Prostate gland (tissue), 2 donors: ENCODE results near the gene AMBP. TPM values are rescaled to one million over a fixed set of nuclear protein-coding genes. Genes with fewer than 3 reads are reported as not detected.

ENCODE experiments used
- DNase-seq: peaks from one replicate; pipeline ENCODE4 v3.0.0-alpha.2; 2019; ENCODE audit warnings: low spot score
- H3K27ac ChIP-seq, 2 donors: fragments of 200-600 bp; sonication (generic); 2 replicates each; pipeline ENCODE4 v1.5.1; 2017 to 2019
- H3K27me3 ChIP-seq: fragments of 200-600 bp; sonication (generic); replicated peaks from 2 replicates; pipeline ENCODE4 v1.5.1; 2019; ENCODE audit not compliant: insufficient read depth
- H3K36me3 ChIP-seq, 2 donors: fragments of 200-600 bp; sonication (generic); 1 replicate in 1 of 2; 2 replicates in 1 of 2; pipeline versions ENCODE4 v1.5.1 to v1.8.1; 2017 to 2019
- H3K4me1 ChIP-seq: fragments of 200-600 bp; sonication (generic); replicated peaks from 2 replicates; pipeline ENCODE4 v1.5.1; 2019
- H3K4me3 ChIP-seq, 2 donors: fragments of 200-600 bp; sonication (generic); 2 replicates each; pipeline ENCODE4 v1.5.1; 2017 to 2019
- H3K9me3 ChIP-seq: fragments of 200-600 bp; sonication (generic); 2 replicates; pipeline ENCODE4 v1.5.1; 2017
- POLR2A ChIP-seq: fragments of 450-650 bp; IDR thresholded peaks from one replicate; pipeline ENCODE4 v1.6.1; 2016; ENCODE audit warnings: antibody characterized with exemption, mild to moderate bottlenecking
- POLR2AphosphoS5 ChIP-seq: sonication (generic); formaldehyde crosslinking; IDR thresholded peaks from one replicate; pipeline ENCODE4 v1.6.1; 2017; ENCODE audit warnings: antibody characterized with exemption
- WGBS: methylation state at CpG from one replicate; pipeline ENCODE4 v1.1.5; 2018; 5-methylcytosine and 5-hydroxymethylcytosine counted together
- intact Hi-C: fragments of 100-400 bp; cut with DNase I; formaldehyde crosslinking; loops from one replicate; pipeline ENCODE4 v1.14.2; 2022
- total RNA-seq, 2 donors: library from RNA; depleted of rRNA; stranded (reverse); fragments of >200 nt; gene quantifications; one replicate each; pipeline ENCODE4 v1.1.0, GENCODE V29; 2016
- TF ChIP-seq, protein P1 (sequence below), 4 experiments: fragments of 200-600 bp in 2 of 4; fragments of 450-650 bp in 2 of 4; sonication (generic) in 2 of 4; IDR thresholded peaks; 1 replicate in 3 of 4; 2 replicates in 1 of 4; pipeline ENCODE4 v1.5.1; 2016 to 2019; ENCODE audit warnings: antibody characterized with exemption in 4 of 4, mild to moderate bottlenecking in 2 of 4, moderate library complexity in 2 of 4

The AMBP gene
- total RNA-seq, 2 donors from 2014 or later = 0.23 to 1.5 TPM

DNA sequence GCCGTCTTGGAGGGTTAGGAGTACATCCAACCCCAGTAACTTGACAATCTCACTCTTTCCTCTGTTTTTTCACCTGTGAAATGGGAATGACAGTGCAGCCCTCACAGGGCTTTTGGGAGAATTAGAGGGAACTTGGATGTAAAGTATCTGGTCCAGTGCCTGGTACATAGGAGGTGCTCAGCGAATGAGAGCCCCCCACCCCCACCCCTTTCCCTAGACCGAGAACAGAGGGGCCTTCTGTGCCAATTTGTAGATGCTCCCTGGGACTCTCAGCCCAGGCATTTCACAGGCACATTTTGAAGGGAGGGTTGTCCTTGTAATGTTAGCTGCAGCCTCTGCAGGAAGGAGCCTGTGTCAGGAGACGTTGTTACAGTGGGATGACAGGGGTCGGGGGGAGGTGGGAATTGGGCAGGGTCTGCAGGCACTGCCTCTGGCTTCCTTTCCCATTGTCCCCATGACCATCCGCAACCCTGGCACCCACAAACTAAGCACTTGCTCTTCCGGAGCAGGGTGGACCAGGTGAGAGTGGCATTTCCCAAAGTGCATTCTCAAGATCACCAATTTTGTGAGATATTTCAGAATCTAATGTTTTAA is 47.0 kb downstream of the AMBP start:
- H3K27me3 ChIP-seq = no peaks in the 10 kb centered on the region
- no peaks in the 10 kb centered on the region for H3K4me1 ChIP-seq
- 91% methylated on average over 7 of the region's 7 CpGs for WGBS
- H3K4me3 ChIP-seq = no peak overlapping the region
- H3K27ac ChIP-seq = no peak overlapping the region
- TF ChIP-seq, protein P1, sequence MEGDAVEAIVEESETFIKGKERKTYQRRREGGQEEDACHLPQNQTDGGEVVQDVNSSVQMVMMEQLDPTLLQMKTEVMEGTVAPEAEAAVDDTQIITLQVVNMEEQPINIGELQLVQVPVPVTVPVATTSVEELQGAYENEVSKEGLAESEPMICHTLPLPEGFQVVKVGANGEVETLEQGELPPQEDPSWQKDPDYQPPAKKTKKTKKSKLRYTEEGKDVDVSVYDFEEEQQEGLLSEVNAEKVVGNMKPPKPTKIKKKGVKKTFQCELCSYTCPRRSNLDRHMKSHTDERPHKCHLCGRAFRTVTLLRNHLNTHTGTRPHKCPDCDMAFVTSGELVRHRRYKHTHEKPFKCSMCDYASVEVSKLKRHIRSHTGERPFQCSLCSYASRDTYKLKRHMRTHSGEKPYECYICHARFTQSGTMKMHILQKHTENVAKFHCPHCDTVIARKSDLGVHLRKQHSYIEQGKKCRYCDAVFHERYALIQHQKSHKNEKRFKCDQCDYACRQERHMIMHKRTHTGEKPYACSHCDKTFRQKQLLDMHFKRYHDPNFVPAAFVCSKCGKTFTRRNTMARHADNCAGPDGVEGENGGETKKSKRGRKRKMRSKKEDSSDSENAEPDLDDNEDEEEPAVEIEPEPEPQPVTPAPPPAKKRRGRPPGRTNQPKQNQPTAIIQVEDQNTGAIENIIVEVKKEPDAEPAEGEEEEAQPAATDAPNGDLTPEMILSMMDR (IDR thresholded peaks at IDR 0.05) = no peak
- TF ChIP-seq POLR2AphosphoS5 = no peak
- TF ChIP-seq POLR2A = no peak
- DNase-seq = no peak
- no peaks in the 10 kb centered on the region for H3K36me3 ChIP-seq
- intact Hi-C loops = loop anchor here (10.0 kb wide), 1 partner anchor 346 kb away; no protein-coding TSS in a partner anchor
- H3K9me3 ChIP-seq = no peaks in the 10 kb centered on the region

DNA sequence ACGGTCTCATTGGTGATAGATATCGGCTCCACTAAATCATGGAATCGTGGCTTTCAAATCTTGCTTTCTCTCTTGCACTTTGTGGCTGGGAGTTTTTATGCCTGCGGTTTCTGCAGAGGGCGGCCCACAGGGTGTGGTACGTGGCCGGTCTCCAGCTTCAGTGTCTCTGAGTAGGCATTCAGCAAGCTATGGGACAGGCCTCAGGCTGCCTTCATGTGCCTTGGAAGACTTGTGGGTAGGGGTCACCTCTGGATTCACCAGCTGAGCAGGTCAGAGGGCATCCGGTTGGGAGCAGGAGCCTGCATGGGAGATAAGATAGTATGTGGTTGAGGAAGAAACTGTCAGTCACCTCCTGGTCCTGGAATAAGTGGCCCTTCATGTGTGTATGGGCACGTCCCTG is 47.7 kb downstream of the AMBP start:
- H3K4me3 ChIP-seq = no peak overlapping the region
- no peak overlapping the region for H3K27ac ChIP-seq
- peak; percentile 2 for DNase-seq
- intact Hi-C loops = loop anchor here (10.0 kb wide), 1 partner anchor 346 kb away; no protein-coding TSS in a partner anchor
- WGBS = 95% methylated on average over 9 of the region's 9 CpGs
- H3K27me3 ChIP-seq = no peaks in the 10 kb centered on the region
- no peaks in the 10 kb centered on the region for H3K36me3 ChIP-seq
- H3K4me1 ChIP-seq = no peaks in the 10 kb centered on the region
- H3K9me3 ChIP-seq = no peaks in the 10 kb centered on the region
- no peak for TF ChIP-seq POLR2A
- TF ChIP-seq, protein P1 (IDR thresholded peaks at IDR 0.05) = no peak
- no peak for TF ChIP-seq POLR2AphosphoS5

DNA sequence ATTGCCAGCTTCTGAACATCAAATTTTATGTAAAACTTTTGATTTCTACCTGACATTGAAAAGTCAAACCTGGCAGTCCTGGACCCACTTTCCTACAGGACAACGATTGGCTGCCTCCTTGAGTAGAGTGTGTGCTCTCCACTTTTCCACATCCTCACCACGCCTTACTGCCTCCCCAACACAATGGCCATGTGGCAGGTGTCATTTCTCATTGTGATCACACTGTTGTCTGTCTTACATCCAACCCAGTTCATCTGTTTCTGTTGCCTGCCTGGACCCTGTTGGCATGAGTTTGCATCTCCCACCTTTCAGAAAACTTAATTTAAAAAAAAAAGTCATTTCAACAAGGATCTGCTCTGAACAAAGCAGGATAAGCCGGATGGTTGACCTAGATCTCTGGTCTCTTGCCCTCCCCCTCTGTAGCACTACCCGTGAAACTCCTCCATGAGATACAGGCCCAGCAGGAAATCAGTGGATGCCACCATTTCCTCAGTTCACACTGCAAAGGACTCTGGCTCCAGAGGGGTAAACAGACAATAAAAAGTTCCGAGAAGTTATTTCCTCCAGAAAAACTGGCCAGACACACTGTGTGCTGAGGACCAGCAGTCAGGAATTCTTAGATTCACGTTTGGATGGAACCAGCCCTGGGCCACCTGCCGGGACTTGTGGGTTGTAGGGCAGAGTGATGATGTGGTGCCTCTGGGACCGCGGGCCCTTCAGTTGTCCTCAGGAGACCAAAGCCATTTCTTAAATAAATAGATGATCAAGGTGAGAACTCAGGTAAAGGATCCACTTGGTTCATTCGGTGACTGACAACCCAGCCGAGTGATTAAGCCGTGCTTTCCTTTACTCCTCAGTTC is 48.6 kb downstream of the AMBP start:
- Histone ChIP-seq H3K4me1 (no peaks in the 10 kb centered on the region), H3K36me3 (no peaks in the 10 kb centered on the region), H3K4me3 (no peak overlapping the region), H3K9me3 (no peaks in the 10 kb centered on the region), H3K27me3 (no peaks in the 10 kb centered on the region), H3K27ac (no peak overlapping the region)
- WGBS = 82% methylated on average over 12 of the region's 12 CpGs
- DNase-seq = no peak
- intact Hi-C loops = loop anchor here (10.0 kb wide), 1 partner anchor 345 kb away; no protein-coding TSS in a partner anchor
- TF ChIP-seq, protein P1 (IDR thresholded peaks at IDR 0.05) = no peak
- TF ChIP-seq POLR2A (no peak), POLR2AphosphoS5 (no peak)

DNA sequence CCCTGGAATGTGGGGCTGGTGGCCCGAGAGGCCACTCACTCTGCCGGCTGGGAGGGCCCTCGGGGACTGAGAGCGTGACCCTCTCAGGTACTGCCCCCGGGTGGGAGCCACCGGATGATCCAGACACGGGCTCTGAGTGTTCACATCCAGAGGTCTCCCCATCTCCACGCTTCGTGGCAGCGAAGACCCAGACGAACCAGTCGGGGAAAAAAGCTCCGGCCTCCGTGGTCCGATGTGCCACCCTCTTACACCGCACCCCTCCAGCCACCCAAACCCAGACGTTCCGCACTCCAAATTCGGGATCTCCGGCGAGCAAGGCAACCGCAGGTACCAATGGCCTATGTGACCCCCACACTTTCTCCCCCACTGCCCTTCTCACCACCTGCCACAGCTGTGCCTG is 49.5 kb downstream of the AMBP start:
- WGBS = 96% methylated on average over 22 of the region's 22 CpGs
- Histone ChIP-seq H3K27me3 (no peaks in the 10 kb centered on the region), H3K36me3 (no peaks in the 10 kb centered on the region), H3K4me1 (no peaks in the 10 kb centered on the region), H3K4me3 (no peak overlapping the region), H3K9me3 (no peaks in the 10 kb centered on the region), H3K27ac (no peak overlapping the region)
- intact Hi-C loops = no loop called here
- no peak for TF ChIP-seq POLR2AphosphoS5
- TF ChIP-seq, protein P1 (IDR thresholded peaks at IDR 0.05) = no peak
- no peak for TF ChIP-seq POLR2A
- no peak for DNase-seq
